ENCODE results near the gene TWIST2.
A peak's percentile ranks its signal among the peaks of the same experiment; 100 is the strongest.

Gene TWIST2

DNA sequence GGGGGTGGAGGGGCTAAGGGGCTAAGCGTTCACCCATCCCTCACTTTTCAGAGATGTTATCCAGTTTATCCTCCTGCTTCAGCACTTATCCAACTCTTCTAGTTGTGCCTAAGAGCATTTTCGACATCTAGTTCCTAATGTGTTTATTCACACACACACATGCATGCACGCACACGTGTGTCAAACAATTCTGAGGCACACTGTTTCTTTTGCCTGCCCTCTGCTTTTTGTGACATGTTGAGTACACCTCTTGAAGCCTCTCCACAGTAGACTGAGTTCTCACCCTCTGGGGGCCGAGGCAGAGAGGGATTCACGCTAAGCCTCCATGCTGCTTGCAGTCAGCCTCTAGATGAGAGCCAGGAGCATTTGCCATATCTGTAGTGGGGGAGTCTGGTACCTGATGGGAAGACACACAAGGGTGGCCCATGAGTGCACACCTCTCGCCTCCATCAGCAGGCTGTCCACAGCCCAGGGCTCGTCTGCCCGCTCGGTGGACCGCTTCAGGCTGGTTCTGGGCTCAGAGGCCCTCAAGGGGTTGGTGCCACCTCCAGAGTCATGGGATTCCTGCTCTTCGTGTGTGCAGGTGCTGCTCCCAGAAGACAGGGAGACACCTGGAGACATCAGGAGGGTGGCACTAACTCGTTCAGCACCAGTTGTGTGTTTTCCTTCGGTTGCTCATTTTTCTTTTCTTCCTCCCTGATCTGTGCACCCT, 11.9 kb downstream of the TWIST2 start:
- no peak for DNase-seq

GRCh38 chr2:238861013-238861730, 13.3 kb downstream of the TWIST2 start:
- no peak for DNase-seq

DNA sequence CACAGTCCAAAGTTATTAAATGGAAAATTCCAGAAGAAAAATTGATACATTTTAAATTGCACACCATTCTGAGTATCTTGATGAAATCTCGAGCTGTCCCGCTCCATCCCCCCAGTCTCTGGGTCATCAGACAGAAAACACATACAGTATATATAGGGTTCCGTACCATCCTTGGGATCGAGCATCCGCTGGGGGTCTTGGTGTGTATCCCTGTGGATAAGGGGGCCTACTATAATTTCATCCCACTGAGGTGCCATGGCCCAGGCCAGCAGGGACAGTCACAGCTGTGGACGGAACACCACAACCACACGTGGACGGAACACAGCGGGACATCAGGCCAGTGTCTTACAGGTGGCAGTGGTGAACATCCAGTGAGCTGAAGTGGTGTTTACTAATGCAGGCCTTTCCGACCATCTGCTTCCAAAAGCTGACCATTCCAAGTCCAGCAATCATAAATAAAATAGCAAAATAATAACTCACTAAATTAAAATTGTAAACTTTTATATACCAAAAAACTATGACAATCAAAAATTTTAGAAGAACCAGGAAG, 14.0 kb downstream of the TWIST2 start:
- DNase-seq, result no peak

- no peak for DNase-seq
These were observed 14.8 kb downstream of the TWIST2 start for GRCh38 chr2:238862701-238863100.

- no peak for DNase-seq
These were observed 15.3 kb downstream of the TWIST2 start for GRCh38 chr2:238863231-238863630.

DNA sequence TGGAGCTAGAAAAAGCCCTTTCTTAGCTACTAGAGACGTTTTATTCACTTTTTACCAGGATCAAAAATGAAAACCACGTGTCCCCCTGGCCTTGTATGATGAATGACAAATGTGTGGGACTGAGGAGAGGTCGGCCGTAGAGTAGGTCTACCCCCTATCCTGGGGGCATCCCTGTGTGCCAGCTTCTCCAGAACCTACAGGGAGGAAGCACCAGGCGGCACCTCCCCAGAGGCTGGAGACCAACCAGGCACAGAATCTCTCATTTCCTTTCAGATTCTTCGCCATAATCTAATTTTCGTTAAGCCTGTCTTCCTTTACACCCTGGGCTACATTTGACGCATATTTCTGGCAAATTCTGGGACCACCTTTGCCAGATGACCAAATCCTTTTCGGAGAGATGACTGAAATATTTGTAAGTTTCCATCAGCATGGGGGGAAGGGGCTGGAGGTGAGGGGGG, 15.9 kb downstream of the TWIST2 start:
- no peak for DNase-seq

DNA sequence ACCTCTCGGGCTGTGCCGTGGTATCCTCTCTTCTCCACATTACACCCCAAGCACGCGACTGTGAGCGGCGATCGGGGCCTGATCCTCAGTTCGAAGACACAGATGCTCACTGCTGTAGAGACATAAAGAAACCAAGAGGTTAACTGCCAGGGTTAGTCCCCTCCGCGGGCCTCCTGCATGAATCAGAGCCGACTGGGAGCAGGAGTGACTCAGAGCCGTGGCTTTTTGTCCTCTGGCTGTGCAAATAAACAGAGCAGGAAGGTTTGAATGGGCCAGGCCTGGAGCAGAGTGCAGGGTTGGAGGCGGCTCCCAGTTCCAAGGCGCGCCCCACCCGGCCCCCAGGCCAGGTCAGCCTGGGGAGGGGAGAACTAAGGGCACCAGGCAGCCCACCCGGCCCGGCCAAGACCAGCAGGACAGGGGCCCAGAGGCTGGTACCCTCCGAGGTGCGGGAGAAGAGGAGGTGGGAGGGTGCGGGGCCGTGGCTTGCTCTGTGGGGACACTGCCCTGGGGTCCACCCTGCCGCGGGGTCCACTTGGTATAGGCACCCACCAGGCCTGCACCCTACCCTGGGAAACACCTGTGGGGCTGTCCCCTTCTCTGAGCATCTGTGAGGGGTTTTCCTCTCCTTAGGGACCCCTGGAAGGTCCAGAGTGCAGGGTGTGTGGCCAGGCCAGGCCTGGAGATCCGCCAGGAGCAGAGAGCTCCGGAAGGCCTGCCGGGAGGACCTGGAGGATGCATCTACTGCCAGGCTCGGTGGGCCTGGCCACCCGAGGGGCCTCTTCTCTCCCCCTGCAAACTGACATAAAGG, 16.5 kb downstream of the TWIST2 start:
- DNase-seq, result peak; percentile 87

GRCh38 chr2:238865015-238865719, 17.3 kb downstream of the TWIST2 start:
- DNase-seq, result peak; percentile 31

GRCh38 chr2:238865744-238866355, 18.0 kb downstream of the TWIST2 start:
- DNase-seq, result peak; percentile 25

DNA sequence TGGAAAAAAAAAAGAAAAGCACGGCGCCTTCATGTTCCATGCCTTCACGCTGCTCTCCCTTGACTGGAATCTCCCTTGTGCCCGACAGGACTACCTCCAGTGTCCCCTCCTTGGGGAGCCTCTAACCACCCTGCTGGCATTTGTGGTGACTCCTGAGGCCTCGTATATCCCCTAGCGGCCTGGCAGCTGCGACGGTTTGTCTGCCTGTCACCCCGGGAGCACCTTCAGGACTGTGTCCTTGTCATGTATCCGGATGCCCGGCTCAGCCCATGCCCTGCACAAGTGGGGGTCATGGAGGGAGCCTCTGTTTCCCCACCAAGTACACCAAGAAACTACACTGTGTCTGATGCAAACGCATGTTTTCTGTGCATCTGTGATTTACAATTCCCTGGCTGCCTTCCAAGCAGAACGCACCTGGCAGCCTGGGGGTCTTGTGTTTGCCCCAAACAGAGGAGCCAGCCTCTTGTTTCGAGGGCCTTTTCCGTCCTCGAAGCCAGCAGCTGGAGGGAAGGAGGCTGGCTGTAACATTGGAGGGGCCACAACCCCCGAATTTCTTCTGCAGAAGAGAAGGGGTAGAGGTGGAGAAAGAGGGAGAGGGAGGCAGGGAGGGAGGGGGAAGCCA, 18.9 kb downstream of the TWIST2 start:
- peak; percentile 43 for DNase-seq

- no peak for DNase-seq
These were observed 20.2 kb downstream of the TWIST2 start for GRCh38 chr2:238868067-238868524.

GRCh38 chr2:238868616-238869292, 20.9 kb downstream of the TWIST2 start:
- peak; percentile 42 for DNase-seq

GRCh38 chr2:238869293-238870124, 21.6 kb downstream of the TWIST2 start:
- DNase-seq, result peak; percentile 42

- DNase-seq, result no peak
These were observed 22.4 kb downstream of the TWIST2 start for GRCh38 chr2:238870261-238870660.

DNA sequence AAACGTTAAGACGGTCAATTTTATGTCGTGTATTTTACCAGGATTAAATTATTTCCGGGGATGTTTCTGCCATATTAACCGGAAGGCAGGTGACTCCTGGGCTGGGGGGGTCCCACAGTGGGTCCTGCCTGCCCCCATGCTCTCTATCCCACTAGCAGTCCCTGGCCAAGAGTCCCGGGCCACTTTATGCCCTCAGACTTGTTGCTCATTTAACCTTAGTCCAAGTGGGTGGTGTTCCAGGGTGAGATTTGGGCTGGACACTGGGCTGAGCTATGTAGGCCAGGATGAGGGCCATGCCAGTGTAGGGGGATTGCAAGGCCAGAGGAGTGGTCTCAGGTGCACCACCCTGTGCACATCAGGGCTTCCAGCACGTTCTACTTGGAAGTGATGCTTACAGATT, 24.1 kb downstream of the TWIST2 start:
- no peak for DNase-seq

DNA sequence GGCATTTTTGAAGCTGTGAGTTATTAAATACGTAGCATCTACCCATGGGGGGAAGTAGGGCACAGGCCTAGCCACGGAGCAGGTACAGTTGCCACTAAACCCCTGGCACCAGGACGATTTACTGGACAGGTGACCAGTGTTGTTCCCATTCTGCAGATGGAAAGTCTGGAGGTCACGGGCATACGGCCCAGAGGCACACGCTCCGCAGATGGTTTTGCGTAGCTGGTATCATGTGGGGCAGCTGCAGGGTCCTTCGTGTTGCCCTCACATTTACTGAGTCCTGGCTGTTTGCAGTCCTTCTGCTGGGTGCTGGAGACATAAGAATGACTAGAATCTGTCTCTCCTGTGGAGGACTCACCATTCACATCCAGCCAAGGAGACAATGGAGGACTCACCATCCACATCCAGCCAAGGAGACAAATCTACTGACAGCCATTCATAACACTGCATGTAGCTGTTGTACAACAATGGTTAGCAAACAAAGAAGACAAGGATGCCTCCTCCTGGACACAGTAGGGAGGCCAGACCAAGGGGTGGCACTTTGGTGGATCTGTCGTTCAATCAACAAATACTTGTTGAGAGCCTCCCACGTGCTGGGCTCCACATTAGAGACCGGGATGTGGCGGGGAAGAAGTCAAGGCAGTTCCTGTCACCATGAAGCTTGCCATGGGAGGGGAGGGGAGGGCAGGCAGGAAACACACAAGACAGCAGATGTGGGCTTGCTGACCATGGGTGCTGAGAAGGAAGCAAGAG, 24.9 kb downstream of the TWIST2 start:
- DNase-seq, result no peak

DNA sequence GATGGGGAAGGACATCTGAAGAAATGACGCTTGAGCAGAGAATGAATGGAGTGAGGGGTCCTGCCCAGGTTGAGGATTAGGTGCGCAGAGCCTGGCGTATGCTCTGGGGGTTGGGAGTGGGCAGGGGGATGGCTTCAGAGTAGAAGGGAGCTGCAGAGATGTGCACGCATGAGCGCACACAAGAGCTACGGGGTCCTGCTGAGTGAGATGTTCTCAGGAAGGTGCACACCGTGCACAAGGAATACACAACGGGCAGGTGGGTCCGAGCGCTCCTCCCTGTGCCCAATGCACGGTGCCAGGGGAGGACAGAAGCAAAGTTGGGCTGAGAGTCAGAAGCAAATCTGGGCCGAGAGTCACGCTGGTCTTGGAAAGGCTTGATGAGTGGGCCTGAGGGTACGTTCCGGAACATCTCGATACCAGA, 25.5 kb downstream of the TWIST2 start:
- DNase-seq, result no peak

DNA sequence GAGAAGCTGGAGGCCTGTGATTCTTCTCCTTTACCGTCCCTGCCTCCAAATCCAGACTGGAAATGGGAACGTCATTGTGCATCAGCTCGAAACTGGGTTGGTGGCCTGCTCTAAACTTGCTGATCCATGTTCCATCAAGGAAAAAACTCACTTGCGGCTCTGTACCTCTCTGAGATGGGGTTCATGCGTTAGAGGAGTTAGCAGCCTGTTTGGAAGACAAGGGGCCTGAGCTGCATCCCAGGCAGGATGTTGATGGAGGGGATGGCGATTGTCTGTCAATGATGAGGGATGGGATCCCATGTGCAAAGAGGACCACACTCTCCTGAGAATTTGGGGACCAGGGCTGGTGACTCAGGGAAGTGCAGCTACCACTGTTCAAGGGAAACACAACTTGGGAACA, 26.0 kb downstream of the TWIST2 start:
- no peak for DNase-seq
